NB4 (cell line): ENCODE measurements around the gene MSN.
"Not testable (repeated sequence)": the region's sequence is repeated elsewhere in the genome, so short reads cannot be mapped to it uniquely, and the experiment has no call there.

Experiments used
- DNase-seq: peaks from one replicate; pipeline ENCODE4 v3.0.0; 2010; ENCODE audit warnings: low read depth
- H3K4me3 ChIP-seq: one replicate; pipeline ENCODE4 v1.5.1; 2011; ENCODE audit warnings: mild to moderate bottlenecking, low read depth, low read length, moderate library complexity
- CTCF ChIP-seq: IDR thresholded peaks from one replicate; pipeline ENCODE4 v1.5.1; 2012; ENCODE audit warnings: low read depth, low read length
- MYC ChIP-seq: IDR thresholded peaks from 2 replicates; pipeline ENCODE4 v1.6.1; 2011; ENCODE audit warnings: low read depth, low read length
- POLR2A ChIP-seq: IDR thresholded peaks from 2 replicates; pipeline ENCODE4 v1.6.1; 2011; ENCODE audit warnings: mild to moderate bottlenecking; ENCODE audit not compliant: insufficient read length; ENCODE audit errors: extremely low read depth
- TF ChIP-seq, protein P1 (sequence below): IDR thresholded peaks from 2 replicates; pipeline ENCODE4 v1.6.1; 2011; ENCODE audit warnings: low read depth, low read length

Gene MSN

GRCh38 chrX:65635378-65635777, 32.1 kb upstream of the MSN start:
- no peak for DNase-seq
- TF ChIP-seq MYC (no peak), POLR2A (no peak), CTCF (no peak)
- TF ChIP-seq, protein P1, sequence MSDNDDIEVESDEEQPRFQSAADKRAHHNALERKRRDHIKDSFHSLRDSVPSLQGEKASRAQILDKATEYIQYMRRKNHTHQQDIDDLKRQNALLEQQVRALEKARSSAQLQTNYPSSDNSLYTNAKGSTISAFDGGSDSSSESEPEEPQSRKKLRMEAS = no peak
- H3K4me3 ChIP-seq = no peak overlapping the region

DNA sequence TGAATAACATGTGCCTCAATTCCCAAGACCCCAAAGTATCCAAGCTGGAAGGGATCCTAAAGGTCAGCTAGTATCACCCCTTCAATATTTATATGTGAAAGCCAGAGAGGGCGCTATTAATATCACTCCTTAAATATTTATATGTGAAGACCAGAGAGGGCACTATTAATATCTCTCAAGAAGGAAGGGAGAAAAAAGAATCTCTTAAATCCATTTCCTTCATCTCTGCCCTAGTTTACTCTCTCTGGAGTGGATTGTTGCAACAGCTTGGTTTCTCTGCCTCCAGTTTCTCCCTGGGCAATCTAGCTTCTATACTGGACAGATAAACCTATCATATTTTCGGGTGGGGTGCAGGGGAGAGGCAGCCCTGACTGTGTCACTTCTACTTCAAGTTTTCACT, 31.6 kb upstream of the MSN start:
- no peak for DNase-seq
- no peak overlapping the region for H3K4me3 ChIP-seq
- no peak for TF ChIP-seq MYC
- TF ChIP-seq, protein P1 = no peak
- no peak for TF ChIP-seq CTCF
- no peak for TF ChIP-seq POLR2A

- DNase-seq, H3K4me3 ChIP-seq: not testable (repeated sequence)
These were observed 31.2 kb upstream of the MSN start for GRCh38 chrX:65636261-65636660.

DNA sequence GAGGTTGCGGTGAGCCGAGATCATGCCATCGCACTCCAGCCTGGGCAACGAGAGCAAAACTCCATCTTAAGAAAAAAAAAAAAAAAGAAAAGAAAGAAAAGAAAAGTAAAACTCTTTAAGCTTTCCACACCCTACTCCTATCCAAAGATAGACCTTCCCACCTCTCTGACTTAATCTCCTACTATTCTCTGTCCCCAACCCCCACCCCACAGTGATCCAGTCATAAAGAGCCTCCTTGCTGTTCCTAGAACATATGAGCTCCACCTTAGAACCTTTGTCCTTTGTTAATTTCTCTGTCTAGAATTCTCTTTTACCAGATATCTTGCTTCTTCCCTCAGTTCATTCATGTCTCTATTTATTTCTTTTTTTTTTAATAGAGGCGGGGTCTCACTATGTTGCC, 30.1 kb upstream of the MSN start:
- DNase-seq = no peak
- no peak overlapping the region for H3K4me3 ChIP-seq
- TF ChIP-seq, protein P1 = no peak
- TF ChIP-seq CTCF (no peak), MYC (no peak), POLR2A (no peak)

- no peak overlapping the region for H3K4me3 ChIP-seq
- no peak for DNase-seq
- TF ChIP-seq POLR2A (no peak), MYC (no peak), CTCF (no peak)
- TF ChIP-seq, protein P1 = no peak
These were observed 24.5 kb upstream of the MSN start for GRCh38 chrX:65642914-65643491.

DNA sequence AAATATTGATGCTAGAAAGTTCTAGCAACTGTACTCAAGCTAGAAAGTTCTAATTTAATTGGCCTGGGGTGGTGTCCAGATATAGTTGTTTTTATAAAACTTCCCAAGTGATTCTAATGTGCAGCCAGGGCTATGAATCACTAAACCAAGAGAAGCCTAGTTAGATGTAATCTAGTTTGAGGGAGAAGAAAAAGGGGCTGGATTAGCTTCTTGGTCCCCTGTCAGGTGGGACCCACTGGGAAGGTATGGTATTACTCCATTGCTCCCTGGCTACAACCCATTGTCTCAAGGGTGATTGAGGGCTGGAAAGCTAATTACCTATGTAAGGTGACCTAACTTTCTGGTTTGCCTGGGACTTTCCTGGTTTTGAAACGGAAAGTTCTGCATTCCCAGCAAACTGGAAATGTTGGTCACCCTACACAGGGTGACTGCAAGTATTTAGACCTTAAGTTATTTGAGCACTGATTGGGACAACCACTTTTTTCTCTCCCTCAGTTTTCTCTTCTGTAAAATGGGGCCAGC, 23.9 kb upstream of the MSN start:
- DNase-seq = no peak
- no peak overlapping the region for H3K4me3 ChIP-seq
- TF ChIP-seq CTCF (no peak), MYC (no peak), POLR2A (no peak)
- TF ChIP-seq, protein P1 = no peak
